Endothelial cell of umbilical vein (primary cell): ENCODE measurements around the gene ANP32D. TPM values are rescaled to one million over a fixed set of nuclear protein-coding genes. Genes with fewer than 3 reads are reported as not detected.

Experiments used
- Bru-seq: library from RNA; stranded (reverse); fragments of 400-500 nt; gene quantifications from one replicate; lab custom pipeline; 2021; lab: Mats Ljungman, UMichigan
- BruChase-seq, 2 experiments: library from RNA; stranded (reverse); fragments of 400-500 nt; gene quantifications; one replicate each; lab custom pipeline; 2021; lab: Mats Ljungman, UMichigan
- BruUV-seq: library from RNA; stranded (reverse); fragments of 400-500 nt; replicated peaks from 2 replicates; lab custom pipeline; 2021; lab: Mats Ljungman, UMichigan
- CTCF ChIA-PET: fragments of 300-600, 350-600 bp; sonication (Branson Sonifier 250); formaldehyde crosslinking; loops from one replicate; lab custom pipeline; 2021; ENCODE audit warnings: antibody characterized with exemption, inconsistent platforms; lab: Charles Lee
- POLR2A ChIA-PET: fragments of 300-600, 350-600 bp; sonication (Branson Sonifier 250); formaldehyde crosslinking; loops from one replicate; lab custom pipeline; 2021; ENCODE audit warnings: antibody characterized with exemption, inconsistent platforms; lab: Charles Lee
- DNase-seq: peaks from one replicate; pipeline ENCODE4 v3.0.0-alpha.2; 2011; ENCODE audit warnings: low read depth, low spot score
- FAIRE-seq: peaks from 2 replicates; lab custom pipeline; 2011; peaks lifted over from hg19 to GRCh38; lab: Jason Lieb, UNC
- H2AFZ ChIP-seq: 2 replicates; pipeline ENCODE4 v1.6.0; 2012; ENCODE audit warnings: low read depth, low read length, control low read depth, inconsistent platforms
- H3K27ac ChIP-seq: 2 replicates; pipeline ENCODE4 v1.5.1; 2011; ENCODE audit warnings: low read depth, mild to moderate bottlenecking, control low read depth, low read length, moderate library complexity; ENCODE audit not compliant: insufficient read depth
- H3K27me3 ChIP-seq, 2 experiments: 2 replicates each; pipeline versions ENCODE4 v1.6.0 to v1.6.1; 2011; ENCODE audit warnings: low read length in 2 of 2, mixed read lengths in 1 of 2; ENCODE audit not compliant: control insufficient read depth in 2 of 2, insufficient read depth in 2 of 2
- H3K36me3 ChIP-seq, 2 experiments: 2 replicates in 1 of 2; 3 replicates in 1 of 2; pipeline ENCODE4 v1.5.1; 2011; ENCODE audit warnings: low read length in 2 of 2, mild to moderate bottlenecking in 1 of 2, moderate library complexity in 1 of 2; ENCODE audit not compliant: control insufficient read depth in 2 of 2, insufficient read depth in 2 of 2; ENCODE audit errors: extremely low read depth in 1 of 2
- H3K4me1 ChIP-seq: 3 replicates; pipeline ENCODE4 v1.5.1; 2011; ENCODE audit warnings: mild to moderate bottlenecking, low read length; ENCODE audit not compliant: control insufficient read depth, insufficient read depth; ENCODE audit errors: extremely low read depth
- H3K4me2 ChIP-seq: 2 replicates; pipeline ENCODE4 v1.6.1; 2011; ENCODE audit warnings: low read length, control low read depth, mixed read lengths; ENCODE audit not compliant: insufficient read depth
- H3K4me3 ChIP-seq, 3 experiments: fragments of 200-600 bp in 1 of 3; sonication (generic), shearing (Covaris generic) in 1 of 3; replicated peaks in 1 of 3; 2 replicates each; pipeline ENCODE4 v1.5.1; 2011 to 2016; ENCODE audit warnings: control low read depth in 3 of 3, low read length in 3 of 3, mild to moderate bottlenecking in 2 of 3, inconsistent platforms in 1 of 3, low read depth in 1 of 3, moderate library complexity in 1 of 3; ENCODE audit not compliant: insufficient read depth in 1 of 3
- H3K79me2 ChIP-seq: 2 replicates; pipeline ENCODE4 v1.6.0; 2012; ENCODE audit warnings: low read length, inconsistent platforms; ENCODE audit not compliant: control insufficient read depth, insufficient read depth
- H3K9ac ChIP-seq: replicated peaks from 2 replicates; pipeline ENCODE3; 2011; ENCODE audit warnings: low read length, control low read depth; ENCODE audit not compliant: insufficient read depth; ENCODE audit errors: extremely low read depth
- H3K9me1 ChIP-seq: replicated peaks from 3 replicates; pipeline ENCODE4 v1.6.0; 2011; ENCODE audit warnings: mild to moderate bottlenecking, low read length; ENCODE audit not compliant: control insufficient read depth, insufficient read depth; ENCODE audit errors: extremely low read depth
- H3K9me3 ChIP-seq: replicated peaks from 2 replicates; pipeline ENCODE4 v1.5.1; 2012; ENCODE audit warnings: low read length, inconsistent platforms; ENCODE audit not compliant: control insufficient read depth, insufficient read depth
- H4K20me1 ChIP-seq: replicated peaks from 2 replicates; pipeline ENCODE3; 2011; ENCODE audit warnings: mild to moderate bottlenecking, low read length; ENCODE audit not compliant: control insufficient read depth, insufficient read depth; ENCODE audit errors: extremely low read depth
- CTCF ChIP-seq, 2 donors: IDR thresholded peaks; 1 replicate in 1 of 2; 2 replicates in 1 of 2; pipeline ENCODE4 v1.5.1; 2011; ENCODE audit warnings: low read length in 2 of 2, mild to moderate bottlenecking in 2 of 2, moderate library complexity in 2 of 2, control low read depth in 1 of 2, inconsistent platforms in 1 of 2, low read depth in 1 of 2; ENCODE audit not compliant: insufficient read depth in 1 of 2; ENCODE audit errors: extremely low read depth in 1 of 2
- EZH2 ChIP-seq: IDR thresholded peaks from 2 replicates; pipeline ENCODE4 v1.6.1; 2012; ENCODE audit warnings: borderline replicate concordance, low read depth, mild to moderate bottlenecking, moderate library complexity, low read length, inconsistent platforms; ENCODE audit not compliant: severe bottlenecking
- FOS ChIP-seq: IDR thresholded peaks from 2 replicates; pipeline ENCODE4 v1.6.1; 2011; ENCODE audit warnings: mild to moderate bottlenecking, low read length, moderate library complexity, borderline replicate concordance; ENCODE audit not compliant: insufficient read depth
- GATA2 ChIP-seq: IDR thresholded peaks from 2 replicates; pipeline ENCODE4 v1.7.0; 2011; ENCODE audit warnings: low read depth, mild to moderate bottlenecking, moderate library complexity, mixed read lengths, low read length; ENCODE audit not compliant: insufficient read length, insufficient read depth
- JUN ChIP-seq: IDR thresholded peaks from 2 replicates; pipeline ENCODE4 v1.6.1; 2011; ENCODE audit warnings: borderline replicate concordance, low read depth; ENCODE audit not compliant: insufficient read length, insufficient read depth
- MAX ChIP-seq: IDR thresholded peaks from 2 replicates; pipeline ENCODE4 v1.6.1; 2011; ENCODE audit not compliant: insufficient read depth, insufficient read length
- MYC ChIP-seq: IDR thresholded peaks from one replicate; pipeline ENCODE4 v1.6.1; 2011; ENCODE audit warnings: mild to moderate bottlenecking, low read depth, low read length
- POLR2A ChIP-seq: IDR thresholded peaks from 2 replicates; pipeline ENCODE4 v1.6.1; 2012; ENCODE audit warnings: low read depth, mild to moderate bottlenecking, control low read depth, low read length
- dilution Hi-C: fragments of 300-500 bp; cut with MboI; formaldehyde crosslinking; loops from one replicate; pipeline ENCODE4 v1.15.0; 2019; ENCODE audit warnings: low sequenced_read_pairs; ENCODE audit not compliant: extremely low pct_ligation_motif_present
- intact Hi-C: fragments of 100-400 bp; cut with micrococcal nuclease; formaldehyde crosslinking; loops from one replicate; pipeline ENCODE4 v1.10.0; 2022
- long read RNA-seq: library from polyadenylated mRNA; stranded (forward); transcript quantifications from one replicate; pipeline ENCODE4 v2.0.0, GENCODE V29; 2021
- polyA minus RNA-seq, 3 experiments: library from RNA; depleted of rRNA, polyadenylated mRNA; stranded (reverse); fragments of >200 nt; gene quantifications; 1 replicate in 1 of 3; 2 replicates in 2 of 3; pipeline ENCODE4 v1.2.3, GENCODE V29; 2011
- polyA plus RNA-seq, 4 experiments: library from polyadenylated mRNA; depleted of rRNA in 3 of 4; stranded (reverse) in 3 of 4; unstranded in 1 of 4; fragments of >200 nt; gene quantifications; 2 replicates each; pipeline versions ENCODE4 v1.2.1 to v1.2.3, GENCODE V29; 2011 to 2012; ENCODE audit warnings: missing spikeins in 1 of 4
- total RNA-seq: library from RNA; stranded (reverse); gene quantifications from 2 replicates; pipeline ENCODE4 v1.2.3, GENCODE V29; 2021

The ANP32D gene
- total RNA-seq (not detected in 2 replicates), polyA plus RNA-seq (not detected in 2 replicates), polyA minus RNA-seq (not detected in 2 replicates), Bru-seq, nascent RNA (percentile 19 among the genes with signal in this experiment), BruChase-seq, experiment 1, labeled RNA remaining after a 6-hour chase (percentile 26 among the genes with signal in this experiment), BruChase-seq, experiment 2, labeled RNA remaining after a 2-hour chase (percentile 22 among the genes with signal in this experiment)
- not detected in 2 replicates for polyA plus RNA-seq (2011; cell fraction: cytosol; rRNA removed)
- polyA plus RNA-seq (2011; cell fraction: nucleus; rRNA removed), result 0.34 and 0.36 TPM in 2 replicates
- polyA plus RNA-seq (2012), result not detected in 2 replicates
- polyA minus RNA-seq (2011; cell fraction: cytosol; rRNA and poly(A)+ RNA removed), result not detected
- not detected in 2 replicates for polyA minus RNA-seq (2011; cell fraction: nucleus; rRNA and poly(A)+ RNA removed)
- long read RNA-seq, result 0 reads

- BruUV-seq, result no TSS peak
- Histone ChIP-seq H3K27me3 (no peaks in the 10 kb centered on the region), H3K4me2 (no peak within 1 kb of the TSS), H4K20me1 (no peaks in the 10 kb centered on the region), H3K4me3 (no peak within 1 kb of the TSS), H3K36me3 (no peaks in the 10 kb centered on the region), H3K9me1 (no peaks in the 10 kb centered on the region), H3K79me2 (no peaks in the 10 kb centered on the region), H2AFZ (no peak within 1 kb of the TSS), H3K27ac (no peak within 1 kb of the TSS), H3K4me1 (no peaks in the 10 kb centered on the region), H3K9ac (no peak within 1 kb of the TSS), H3K9me3 (no peaks in the 10 kb centered on the region)
- intact Hi-C loops, result no loop called here
- ChIA-PET POLR2A (no interaction called here), CTCF (no interaction called here)
- dilution Hi-C loops, result no loop called here
- FAIRE-seq (no peak), DNase-seq (no peak)
- no peak for TF ChIP-seq EZH2
- TF ChIP-seq FOS, result no peak
- TF ChIP-seq MYC, result no peak
- no peak for TF ChIP-seq MAX
- TF ChIP-seq CTCF (IDR thresholded peaks at IDR 0.05; ENCODE audit: extremely low read depth in 1 of 2, insufficient read depth in 1 of 2, low read depth in 1 of 2, low read length in 2 of 2), result no peak
- no peak for TF ChIP-seq POLR2A
- TF ChIP-seq JUN, result no peak
- no peak for TF ChIP-seq GATA2
These were observed at the start of gene ANP32D for GRCh38 chr12:48472259-48472658. ANP32D (plus strand) TSS chr12:48472559; CDS start chr12:48472665, 106 bp downstream.
